CD14-positive monocyte (primary cell): ENCODE data around the gene ASTN2. TPM values are rescaled to one million over a fixed set of nuclear protein-coding genes. Genes with fewer than 3 reads are reported as not detected.

ENCODE experiments used
- DNase-seq, 3 donors: peaks; one replicate each; pipeline ENCODE4 v3.0.0-alpha.2; 2011 to 2022
- H2AFZ ChIP-seq: 2 replicates; pipeline ENCODE4 v1.6.0; 2012; ENCODE audit warnings: mild to moderate bottlenecking, low read depth, low read length, inconsistent platforms; ENCODE audit not compliant: insufficient read depth, poor library complexity, severe bottlenecking
- H3K27ac ChIP-seq, 2 donors: 1 replicate in 1 of 2; 2 replicates in 1 of 2; pipeline ENCODE4 v1.5.1; 2012 to 2013; ENCODE audit warnings: low read length in 2 of 2, control low read depth in 1 of 2, inconsistent platforms in 1 of 2, low read depth in 1 of 2, mild to moderate bottlenecking in 1 of 2
- H3K27me3 ChIP-seq, 2 donors: one replicate each; pipeline versions ENCODE4 v1.6.0 to v1.6.1; 2011 to 2013; ENCODE audit warnings: low read length in 2 of 2; ENCODE audit not compliant: control insufficient read depth in 2 of 2, insufficient read depth in 2 of 2
- H3K36me3 ChIP-seq, 2 donors: replicated peaks in 1 of 2; 1 replicate in 1 of 2; 2 replicates in 1 of 2; pipeline versions ENCODE4 v1.5.1 to v1.6.1; 2012 to 2013; ENCODE audit warnings: low read length in 2 of 2, control low read depth in 1 of 2, inconsistent platforms in 1 of 2, mild to moderate bottlenecking in 1 of 2; ENCODE audit not compliant: insufficient read depth in 2 of 2, control insufficient read depth in 1 of 2
- H3K4me1 ChIP-seq, 2 donors: 1 replicate in 1 of 2; 2 replicates in 1 of 2; pipeline versions ENCODE4 v1.5.1 to v1.6.1; 2012 to 2013; ENCODE audit warnings: low read length in 2 of 2, control low read depth in 1 of 2, inconsistent platforms in 1 of 2, mild to moderate bottlenecking in 1 of 2, moderate library complexity in 1 of 2; ENCODE audit not compliant: insufficient read depth in 2 of 2, control insufficient read depth in 1 of 2
- H3K4me2 ChIP-seq: replicated peaks from 2 replicates; pipeline ENCODE3; 2012; ENCODE audit warnings: low read length, moderate library complexity, mild to moderate bottlenecking; ENCODE audit not compliant: poor library complexity, severe bottlenecking; ENCODE audit errors: extremely low read depth
- H3K4me3 ChIP-seq, 3 experiments: fragments of 200-600 bp in 1 of 3; sonication (generic) in 1 of 3; replicated peaks in 1 of 3; 1 replicate in 2 of 3; 2 replicates in 1 of 3; pipeline ENCODE4 v1.5.1; 2011 to 2013; ENCODE audit warnings: low read length in 3 of 3, mild to moderate bottlenecking in 3 of 3, control low read depth in 2 of 3, low read depth in 2 of 3, inconsistent platforms in 1 of 3, moderate library complexity in 1 of 3
- H3K79me2 ChIP-seq: 2 replicates; pipeline ENCODE4 v1.6.0; 2012; ENCODE audit warnings: mild to moderate bottlenecking, control low read depth, inconsistent platforms, low read length, moderate library complexity; ENCODE audit not compliant: insufficient read depth
- H3K9ac ChIP-seq: 2 replicates; pipeline ENCODE4 v1.6.0; 2017; ENCODE audit warnings: low read length, mild to moderate bottlenecking; ENCODE audit not compliant: insufficient read depth, poor library complexity, severe bottlenecking
- H3K9me3 ChIP-seq, 2 donors: replicated peaks in 1 of 2; 1 replicate in 1 of 2; 2 replicates in 1 of 2; pipeline versions ENCODE4 v1.5.1 to v1.6.1; 2012 to 2013; ENCODE audit warnings: low read length in 2 of 2, control low read depth in 1 of 2; ENCODE audit not compliant: control insufficient read depth in 1 of 2, insufficient read depth in 1 of 2
- H4K20me1 ChIP-seq: 2 replicates; pipeline ENCODE4 v1.6.0; 2012; ENCODE audit warnings: mild to moderate bottlenecking, low read length, control low read depth, moderate library complexity; ENCODE audit not compliant: insufficient read depth
- H3K27ac Mint-ChIP-seq, 7 donors: one replicate each; pipeline ENCODE4 v1.8.0; 2020; ENCODE audit warnings: mild to moderate bottlenecking in 7 of 7, mixed read lengths in 7 of 7, moderate library complexity in 6 of 7, inconsistent platforms in 2 of 7
- H3K27me3 Mint-ChIP-seq, 3 donors: one replicate each; pipeline ENCODE4 v1.8.0; 2021 to 2022; ENCODE audit warnings: low read depth in 3 of 3, mild to moderate bottlenecking in 3 of 3, mixed read lengths in 3 of 3, moderate library complexity in 3 of 3, inconsistent platforms in 1 of 3
- H3K36me3 Mint-ChIP-seq, 2 donors: one replicate each; pipeline ENCODE4 v1.8.0; 2020; ENCODE audit warnings: mixed read lengths in 2 of 2, inconsistent platforms in 1 of 2, mild to moderate bottlenecking in 1 of 2
- H3K4me1 Mint-ChIP-seq: one replicate; pipeline ENCODE4 v1.8.0; 2020; ENCODE audit warnings: mild to moderate bottlenecking, mixed read lengths
- H3K4me3 Mint-ChIP-seq, 2 donors: one replicate each; pipeline ENCODE4 v1.8.0; 2020; ENCODE audit warnings: mild to moderate bottlenecking in 2 of 2, mixed read lengths in 2 of 2, moderate library complexity in 1 of 2
- H3K9me3 Mint-ChIP-seq, 7 donors: one replicate each; pipeline ENCODE4 v1.8.0; 2020 to 2022; ENCODE audit warnings: mixed read lengths in 7 of 7, mild to moderate bottlenecking in 6 of 7, moderate library complexity in 6 of 7, inconsistent platforms in 2 of 7
- CTCF ChIP-seq: fragments of 200-600 bp; IDR thresholded peaks from one replicate; pipeline ENCODE4 v1.8.0; 2022; ENCODE audit warnings: antibody characterized with exemption, mild to moderate bottlenecking
- WGBS: methylation state at CpG from one replicate; pipeline ENCODE4 v1.1.5; 2013; ENCODE audit warnings: missing lambda C conversion rate; ENCODE audit not compliant: insufficient coverage; 5-methylcytosine and 5-hydroxymethylcytosine counted together
- intact Hi-C, 2 donors: fragments of 100-400 bp; cut with micrococcal nuclease; formaldehyde crosslinking; loops; one replicate each; pipeline versions ENCODE4 v1.15.0 to v1.15.1; 2023
- polyA plus RNA-seq, 3 donors: library from polyadenylated mRNA; depleted of rRNA in 1 of 3; unstranded in 2 of 3; stranded (reverse) in 1 of 3; fragments of 300-500 nt in 2 of 3; fragments of >200 nt in 1 of 3; fragmentation: Illumina TruSeq in 2 of 3; gene quantifications; 1 replicate in 2 of 3; 2 replicates in 1 of 3; pipeline ENCODE4 v1.2.3, GENCODE V29; 2012 to 2021

The ASTN2 gene
- polyA plus RNA-seq, 3 donors, result not detected

- Mint-ChIP-seq H3K36me3 (no peaks in the 10 kb centered on the region), H3K4me1 (peaks cover 23% of the 10 kb centered on the region), H3K27me3 (peaks cover 14 to 25% (median 22%) of the 10 kb centered on the region in 3 donors), H3K4me3 (peak overlapping the region; percentile 86 to 97), H3K9me3 (peaks cover 0 to 2% (median 0%) of the 10 kb centered on the region in 7 donors), H3K27ac (peak overlapping the region in 3 of 7 donors; percentile 27 to 78 (median 55))
- H3K36me3 ChIP-seq, result no peaks in the 10 kb centered on the region
- peak overlapping the region; percentile 45 to 74 (median 45) for H3K4me3 ChIP-seq
- peaks cover 0 to 2% of the 10 kb centered on the region in 2 donors for H3K27me3 ChIP-seq
- intact Hi-C loops, result no loop called here
- H4K20me1 ChIP-seq, result no peaks in the 10 kb centered on the region
- H3K4me2 ChIP-seq, result peak overlapping the region; percentile 92
- H3K79me2 ChIP-seq, result no peaks in the 10 kb centered on the region
- WGBS, result 39% methylated on average over 7 of the region's 7 CpGs
- H3K9me3 ChIP-seq, result no peaks in the 10 kb centered on the region
- peak overlapping the region; percentile 82 for H2AFZ ChIP-seq
- H3K27ac ChIP-seq, result no peak overlapping the region
- TF ChIP-seq CTCF, result no peak
- DNase-seq, result no peak
- H3K4me1 ChIP-seq, result peaks cover 13 to 17% of the 10 kb centered on the region in 2 donors
- peak overlapping the region; percentile 65 for H3K9ac ChIP-seq
These were observed 728.2 kb downstream of the ASTN2 start for GRCh38 chr9:116686693-116687073.

- no peak for TF ChIP-seq CTCF
- Histone ChIP-seq H3K4me3 (no peak overlapping the region), H3K9ac (no peak overlapping the region), H3K27ac (no peak overlapping the region), H3K27me3 (peaks cover 0 to 2% of the 10 kb centered on the region in 2 donors), H3K4me2 (no peak overlapping the region), H4K20me1 (no peaks in the 10 kb centered on the region), H3K79me2 (no peaks in the 10 kb centered on the region), H2AFZ (peak overlapping the region; percentile 82), H3K9me3 (no peaks in the 10 kb centered on the region), H3K36me3 (no peaks in the 10 kb centered on the region), H3K4me1 (peaks cover 13 to 17% of the 10 kb centered on the region in 2 donors)
- H3K4me1 Mint-ChIP-seq, result peaks cover 23% of the 10 kb centered on the region
- H3K27me3 Mint-ChIP-seq, result peaks cover 14 to 25% (median 22%) of the 10 kb centered on the region in 3 donors
- intact Hi-C loops, result no loop called here
- H3K9me3 Mint-ChIP-seq, result peaks cover 0 to 2% (median 0%) of the 10 kb centered on the region in 7 donors
- H3K36me3 Mint-ChIP-seq, result no peaks in the 10 kb centered on the region
- H3K4me3 Mint-ChIP-seq, result peak overlapping the region; percentile 47 to 97
- DNase-seq, result no peak
- peak overlapping the region in 1 of 7 donors; percentile 78 for H3K27ac Mint-ChIP-seq
These were observed 728.7 kb downstream of the ASTN2 start for GRCh38 chr9:116686135-116686534.
